ENCODE data around the gene KCNB1.

DNA sequence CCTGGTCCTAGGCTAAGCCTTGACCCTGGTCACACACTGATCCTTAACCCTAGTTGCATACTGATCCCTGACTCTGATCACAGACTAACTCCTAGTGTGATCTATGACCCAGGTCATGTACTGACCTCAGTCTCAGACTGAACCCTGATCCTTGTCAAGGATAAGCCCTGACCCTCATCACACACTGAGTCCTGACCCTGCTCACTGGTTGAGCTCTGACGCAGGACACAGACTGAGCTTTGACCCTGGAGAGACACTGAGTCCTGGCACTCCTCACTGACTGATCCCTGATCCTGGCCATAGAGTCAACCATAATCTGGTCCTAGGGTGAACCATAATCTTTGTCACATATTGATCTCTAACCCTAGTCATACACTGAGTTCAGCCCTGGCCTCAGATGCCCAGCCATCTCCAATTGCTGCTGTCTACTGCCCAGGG is 37.9 kb downstream of the KCNB1 start:
- TF ChIP-seq, protein P1, sequence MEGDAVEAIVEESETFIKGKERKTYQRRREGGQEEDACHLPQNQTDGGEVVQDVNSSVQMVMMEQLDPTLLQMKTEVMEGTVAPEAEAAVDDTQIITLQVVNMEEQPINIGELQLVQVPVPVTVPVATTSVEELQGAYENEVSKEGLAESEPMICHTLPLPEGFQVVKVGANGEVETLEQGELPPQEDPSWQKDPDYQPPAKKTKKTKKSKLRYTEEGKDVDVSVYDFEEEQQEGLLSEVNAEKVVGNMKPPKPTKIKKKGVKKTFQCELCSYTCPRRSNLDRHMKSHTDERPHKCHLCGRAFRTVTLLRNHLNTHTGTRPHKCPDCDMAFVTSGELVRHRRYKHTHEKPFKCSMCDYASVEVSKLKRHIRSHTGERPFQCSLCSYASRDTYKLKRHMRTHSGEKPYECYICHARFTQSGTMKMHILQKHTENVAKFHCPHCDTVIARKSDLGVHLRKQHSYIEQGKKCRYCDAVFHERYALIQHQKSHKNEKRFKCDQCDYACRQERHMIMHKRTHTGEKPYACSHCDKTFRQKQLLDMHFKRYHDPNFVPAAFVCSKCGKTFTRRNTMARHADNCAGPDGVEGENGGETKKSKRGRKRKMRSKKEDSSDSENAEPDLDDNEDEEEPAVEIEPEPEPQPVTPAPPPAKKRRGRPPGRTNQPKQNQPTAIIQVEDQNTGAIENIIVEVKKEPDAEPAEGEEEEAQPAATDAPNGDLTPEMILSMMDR (conservative IDR thresholded peaks at IDR 0.05; ENCODE audit: low read length) = no peak
- TF ChIP-seq EZH2phosphoT487 (IDR thresholded peaks at IDR 0.05; ENCODE audit: borderline replicate concordance) = no peak

Data from Loucy (cell line).